Mucosa of stomach (tissue), 1 donor: ENCODE data around the gene FHOD3.

Experiments
- H3K27me3 ChIP-seq: one replicate; pipeline ENCODE4 v1.7.0; 2013; ENCODE audit warnings: mild to moderate bottlenecking, low read length; ENCODE audit not compliant: control insufficient read depth, insufficient read depth
- H3K36me3 ChIP-seq: one replicate; pipeline ENCODE4 v1.7.0; 2013; ENCODE audit warnings: low read length; ENCODE audit not compliant: control insufficient read depth, insufficient read depth
- H3K4me1 ChIP-seq: one replicate; pipeline ENCODE4 v1.7.0; 2013; ENCODE audit warnings: mild to moderate bottlenecking, low read length; ENCODE audit not compliant: control insufficient read depth, insufficient read depth
- H3K4me3 ChIP-seq: one replicate; pipeline ENCODE4 v1.7.0; 2013; ENCODE audit warnings: low read length
- H3K9ac ChIP-seq: one replicate; pipeline ENCODE4 v1.7.0; 2013; ENCODE audit warnings: mild to moderate bottlenecking, low read length, moderate library complexity
- H3K9me3 ChIP-seq: one replicate; pipeline ENCODE4 v1.7.0; 2013; ENCODE audit warnings: mild to moderate bottlenecking, low read length, moderate library complexity; ENCODE audit not compliant: control insufficient read depth
- donor health status: Pancreatic carcinoma.

FHOD3 gene

DNA sequence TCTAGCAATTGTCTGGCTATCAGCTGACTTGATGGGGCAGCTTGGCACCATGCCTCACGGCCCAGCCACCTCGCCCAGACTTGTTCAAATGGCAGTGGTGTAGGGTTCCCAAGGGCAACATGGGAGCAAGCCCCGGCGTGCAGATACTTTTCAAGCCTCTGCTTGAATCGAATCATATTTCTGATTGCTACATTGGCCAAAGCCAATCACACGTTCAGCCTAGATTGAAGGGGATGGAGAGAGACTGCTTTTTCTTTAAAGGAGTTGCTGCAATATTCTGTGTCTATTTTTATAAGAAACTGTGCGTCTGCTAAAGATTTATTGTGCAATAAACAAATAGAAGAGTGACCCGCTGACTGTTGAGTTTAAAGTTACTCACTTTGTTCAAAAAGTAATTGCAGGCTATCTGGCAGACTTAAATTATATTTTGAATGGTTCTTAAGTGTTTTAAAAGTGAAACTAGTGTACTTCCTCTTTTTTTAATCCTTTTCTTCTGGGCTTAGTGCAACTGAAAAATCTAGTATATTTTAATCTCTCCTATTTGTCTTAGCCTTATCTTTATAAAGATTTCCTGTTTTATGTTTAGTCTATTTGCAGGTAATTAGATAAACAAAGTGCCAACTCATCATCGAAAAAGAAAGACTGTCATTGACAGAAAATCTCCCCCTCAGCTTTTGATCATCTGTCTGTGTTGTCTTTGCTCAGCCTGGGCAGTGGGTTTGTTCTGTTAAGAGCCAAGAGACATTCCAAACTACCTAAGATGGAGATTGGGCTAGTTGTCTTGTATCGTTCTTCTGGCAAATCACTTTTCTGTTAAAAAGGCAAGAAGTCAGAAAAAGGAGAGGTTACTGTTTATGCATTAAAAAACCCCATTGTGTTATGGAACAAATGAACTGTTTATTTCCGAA lies 375.2 kb downstream of the FHOD3 start:
- no peak overlapping the region for H3K4me3 ChIP-seq
- no peaks in the 10 kb centered on the region for H3K36me3 ChIP-seq
- H3K27me3 ChIP-seq = no peaks in the 10 kb centered on the region
- no peak overlapping the region for H3K9ac ChIP-seq
- no peaks in the 10 kb centered on the region for H3K9me3 ChIP-seq
- no peaks in the 10 kb centered on the region for H3K4me1 ChIP-seq

DNA sequence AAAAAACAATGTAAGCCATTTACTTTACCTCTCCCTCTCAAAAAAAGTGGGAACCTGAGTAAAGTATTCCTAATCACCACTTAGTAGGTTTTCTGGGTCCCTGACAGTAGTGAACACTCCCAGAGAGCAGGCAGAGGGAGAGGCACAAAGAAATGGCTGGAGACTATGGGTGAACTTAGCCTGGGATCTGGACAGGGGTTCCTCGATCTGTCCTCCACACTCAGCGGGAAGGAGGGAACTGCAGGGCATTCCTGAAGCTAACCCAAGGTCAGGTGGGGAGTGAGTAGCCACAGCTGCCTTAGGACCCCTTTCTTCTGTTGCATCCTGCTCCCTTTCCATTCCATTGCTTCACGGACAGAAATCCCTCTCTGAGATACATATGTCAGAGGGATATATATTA lies 375.9 kb downstream of the FHOD3 start:
- Histone ChIP-seq H3K36me3 (no peaks in the 10 kb centered on the region), H3K4me3 (no peak overlapping the region), H3K27me3 (no peaks in the 10 kb centered on the region), H3K4me1 (no peaks in the 10 kb centered on the region), H3K9me3 (no peaks in the 10 kb centered on the region), H3K9ac (no peak overlapping the region)

GRCh38 chr18:36675076-36675475 lies 377.6 kb downstream of the FHOD3 start:
- Histone ChIP-seq H3K9ac (no peak overlapping the region), H3K36me3 (no peaks in the 10 kb centered on the region), H3K27me3 (no peaks in the 10 kb centered on the region), H3K4me3 (no peak overlapping the region), H3K4me1 (no peaks in the 10 kb centered on the region), H3K9me3 (no peaks in the 10 kb centered on the region)

- Histone ChIP-seq H3K9ac (no peak overlapping the region), H3K36me3 (no peaks in the 10 kb centered on the region), H3K9me3 (no peaks in the 10 kb centered on the region), H3K4me3 (no peak overlapping the region), H3K4me1 (no peaks in the 10 kb centered on the region), H3K27me3 (no peaks in the 10 kb centered on the region)
These were observed 378.0 kb downstream of the FHOD3 start for GRCh38 chr18:36675542-36675941.

DNA sequence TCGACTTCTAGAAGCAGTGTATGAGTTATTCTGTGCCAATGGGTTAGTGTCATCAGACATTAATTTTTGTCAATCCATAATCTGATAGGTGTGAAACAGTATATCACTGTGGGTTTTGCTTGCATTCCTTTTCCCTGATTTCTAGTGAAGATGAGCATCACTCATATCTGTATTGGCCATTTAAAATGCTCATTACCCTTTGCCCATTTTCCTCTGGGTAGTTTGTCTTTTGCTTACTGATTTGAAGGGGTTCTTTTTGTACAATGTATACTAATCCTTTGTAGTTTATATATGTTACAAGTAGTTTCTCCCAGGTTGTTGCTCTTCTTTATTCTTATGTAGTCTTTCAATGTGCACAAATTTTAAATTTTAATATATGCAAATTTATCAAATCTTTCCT lies 379.1 kb downstream of the FHOD3 start:
- H3K36me3 ChIP-seq = no peaks in the 10 kb centered on the region
- H3K27me3 ChIP-seq = no peaks in the 10 kb centered on the region
- no peaks in the 10 kb centered on the region for H3K4me1 ChIP-seq
- H3K9ac ChIP-seq = no peak overlapping the region
- H3K4me3 ChIP-seq = no peak overlapping the region
- no peaks in the 10 kb centered on the region for H3K9me3 ChIP-seq

- H3K4me1 ChIP-seq = no peaks in the 10 kb centered on the region
- H3K36me3 ChIP-seq = no peaks in the 10 kb centered on the region
- no peak overlapping the region for H3K4me3 ChIP-seq
- no peaks in the 10 kb centered on the region for H3K9me3 ChIP-seq
- H3K9ac ChIP-seq = no peak overlapping the region
- H3K27me3 ChIP-seq = no peaks in the 10 kb centered on the region
These were observed 382.5 kb downstream of the FHOD3 start for GRCh38 chr18:36680042-36680441.

GRCh38 chr18:36685580-36685979 lies 388.1 kb downstream of the FHOD3 start:
- no peaks in the 10 kb centered on the region for H3K36me3 ChIP-seq
- no peaks in the 10 kb centered on the region for H3K9me3 ChIP-seq
- H3K9ac ChIP-seq = no peak overlapping the region
- H3K4me3 ChIP-seq = no peak overlapping the region
- no peaks in the 10 kb centered on the region for H3K4me1 ChIP-seq
- no peaks in the 10 kb centered on the region for H3K27me3 ChIP-seq

DNA sequence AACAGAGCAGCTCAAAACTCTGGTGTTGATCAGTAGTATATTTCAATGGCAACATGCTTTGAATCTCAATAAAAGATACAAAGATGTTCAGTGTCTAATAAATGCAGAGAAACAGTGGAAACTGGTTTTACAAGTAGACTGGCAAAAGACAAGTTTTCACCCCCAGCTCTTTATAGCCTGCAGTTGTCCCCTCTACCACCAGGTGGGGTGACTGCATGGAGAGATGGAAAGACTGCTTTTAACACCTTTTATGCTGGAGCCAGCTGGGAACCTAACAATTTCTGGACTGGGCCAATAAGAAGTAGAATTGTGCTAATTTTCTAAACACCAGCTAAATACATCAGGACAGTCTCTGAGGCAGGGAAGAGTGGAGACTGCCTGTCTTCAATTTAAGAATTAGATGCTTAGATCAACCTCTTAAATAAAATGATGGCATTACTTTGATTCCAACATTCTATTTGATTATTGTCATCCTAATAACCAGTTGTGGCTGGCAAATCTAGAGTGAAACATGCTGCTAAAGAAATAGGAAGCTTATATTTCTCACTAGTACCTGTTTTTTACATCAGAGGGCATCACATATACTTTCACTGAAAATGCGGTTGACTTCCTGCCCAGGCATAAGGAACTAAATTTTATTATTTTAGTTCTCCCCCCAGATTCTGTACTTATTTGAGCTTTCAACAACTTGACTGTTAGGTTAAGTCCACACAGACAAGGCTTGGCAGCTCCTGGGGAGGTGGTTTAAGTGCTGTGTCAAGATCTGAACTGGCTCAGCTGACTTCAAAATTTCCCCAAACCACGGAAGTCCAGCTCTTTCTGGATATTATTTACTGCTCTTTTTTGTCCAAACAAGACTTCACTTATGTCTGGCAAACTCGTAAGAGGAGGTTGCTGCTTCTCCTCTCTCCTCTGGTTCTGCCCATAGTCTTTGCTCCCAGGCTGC lies 390.8 kb downstream of the FHOD3 start:
- H3K4me1 ChIP-seq = no peaks in the 10 kb centered on the region
- no peak overlapping the region for H3K4me3 ChIP-seq
- no peaks in the 10 kb centered on the region for H3K36me3 ChIP-seq
- H3K9ac ChIP-seq = no peak overlapping the region
- H3K27me3 ChIP-seq = no peaks in the 10 kb centered on the region
- no peaks in the 10 kb centered on the region for H3K9me3 ChIP-seq

DNA sequence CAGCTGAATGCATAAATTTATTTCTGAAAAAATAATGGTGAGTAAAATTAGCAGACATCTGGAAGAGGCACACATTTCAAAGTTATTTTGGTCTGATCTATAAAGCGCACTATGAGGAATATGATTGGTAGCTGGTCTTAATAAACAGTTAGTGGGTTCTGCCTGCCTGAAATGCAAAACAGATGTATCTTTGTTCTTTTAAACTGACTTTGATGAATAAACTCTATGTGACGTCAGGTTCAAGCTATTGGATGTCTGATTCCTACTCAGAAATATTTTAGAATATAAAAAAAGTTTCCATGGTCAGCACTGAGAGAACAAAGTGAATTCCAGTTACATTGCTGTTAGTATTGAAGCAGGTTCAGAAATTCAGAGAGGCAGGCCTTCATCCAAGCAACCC lies 394.9 kb downstream of the FHOD3 start:
- Histone ChIP-seq H3K27me3 (no peaks in the 10 kb centered on the region), H3K36me3 (no peaks in the 10 kb centered on the region), H3K9ac (no peak overlapping the region), H3K4me3 (no peak overlapping the region), H3K4me1 (no peaks in the 10 kb centered on the region), H3K9me3 (no peaks in the 10 kb centered on the region)

GRCh38 chr18:36692921-36693332 lies 395.4 kb downstream of the FHOD3 start:
- Histone ChIP-seq H3K4me1 (no peaks in the 10 kb centered on the region), H3K9me3 (no peaks in the 10 kb centered on the region), H3K27me3 (no peaks in the 10 kb centered on the region), H3K9ac (no peak overlapping the region), H3K36me3 (no peaks in the 10 kb centered on the region), H3K4me3 (no peak overlapping the region)

GRCh38 chr18:36693931-36694620 lies 396.6 kb downstream of the FHOD3 start:
- Histone ChIP-seq H3K27me3 (no peaks in the 10 kb centered on the region), H3K4me3 (no peak overlapping the region), H3K9ac (no peak overlapping the region), H3K36me3 (no peaks in the 10 kb centered on the region), H3K4me1 (no peaks in the 10 kb centered on the region), H3K9me3 (no peaks in the 10 kb centered on the region)
